ENCODE results near the gene PAK4.

DNA sequence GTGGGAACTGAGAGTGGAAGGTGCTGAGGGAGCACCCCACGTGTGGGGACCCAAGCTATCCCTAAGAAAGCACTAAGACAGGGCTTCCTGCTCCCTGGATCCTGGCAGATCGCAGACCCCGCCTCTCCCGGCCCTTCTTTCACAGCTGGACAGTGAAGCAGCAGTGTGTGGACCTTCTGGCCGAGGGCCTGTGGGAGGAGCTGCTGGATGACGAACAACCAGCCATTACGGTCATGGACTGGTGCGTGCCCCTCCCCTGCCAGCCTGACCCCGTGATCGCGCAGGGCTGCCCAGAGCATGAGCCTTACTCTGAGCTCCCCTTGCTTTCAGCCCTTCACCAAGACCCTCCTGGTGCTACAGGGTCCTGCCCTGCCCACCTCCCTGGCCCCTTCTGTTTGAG lies 73.4 kb downstream of the PAK4 start:
- TF ChIP-seq, protein P1, sequence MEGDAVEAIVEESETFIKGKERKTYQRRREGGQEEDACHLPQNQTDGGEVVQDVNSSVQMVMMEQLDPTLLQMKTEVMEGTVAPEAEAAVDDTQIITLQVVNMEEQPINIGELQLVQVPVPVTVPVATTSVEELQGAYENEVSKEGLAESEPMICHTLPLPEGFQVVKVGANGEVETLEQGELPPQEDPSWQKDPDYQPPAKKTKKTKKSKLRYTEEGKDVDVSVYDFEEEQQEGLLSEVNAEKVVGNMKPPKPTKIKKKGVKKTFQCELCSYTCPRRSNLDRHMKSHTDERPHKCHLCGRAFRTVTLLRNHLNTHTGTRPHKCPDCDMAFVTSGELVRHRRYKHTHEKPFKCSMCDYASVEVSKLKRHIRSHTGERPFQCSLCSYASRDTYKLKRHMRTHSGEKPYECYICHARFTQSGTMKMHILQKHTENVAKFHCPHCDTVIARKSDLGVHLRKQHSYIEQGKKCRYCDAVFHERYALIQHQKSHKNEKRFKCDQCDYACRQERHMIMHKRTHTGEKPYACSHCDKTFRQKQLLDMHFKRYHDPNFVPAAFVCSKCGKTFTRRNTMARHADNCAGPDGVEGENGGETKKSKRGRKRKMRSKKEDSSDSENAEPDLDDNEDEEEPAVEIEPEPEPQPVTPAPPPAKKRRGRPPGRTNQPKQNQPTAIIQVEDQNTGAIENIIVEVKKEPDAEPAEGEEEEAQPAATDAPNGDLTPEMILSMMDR (IDR thresholded peaks at IDR 0.05; ENCODE audit: low read depth, low read length) = no peak
- no peak for TF ChIP-seq POLR2A (IDR thresholded peaks at IDR 0.05; ENCODE audit: extremely low read depth, insufficient read length)
- TF ChIP-seq, protein P2, sequence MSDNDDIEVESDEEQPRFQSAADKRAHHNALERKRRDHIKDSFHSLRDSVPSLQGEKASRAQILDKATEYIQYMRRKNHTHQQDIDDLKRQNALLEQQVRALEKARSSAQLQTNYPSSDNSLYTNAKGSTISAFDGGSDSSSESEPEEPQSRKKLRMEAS (IDR thresholded peaks at IDR 0.05; ENCODE audit: low read depth, low read length) = no peak

Measured in NB4 (cell line).